ENCODE data around the gene SRGAP3.

- TF ChIP-seq PBX3 (CRISPR knock-in tag; IDR thresholded peaks at IDR 0.05) (no peak), ZNF549 (tag by site-specific recombination; IDR thresholded peaks at IDR 0.05) (no peak), KLF7 (tag by site-specific recombination; IDR thresholded peaks at IDR 0.05; ENCODE audit: borderline replicate concordance) (no peak), ZNF121 (tag by site-specific recombination; IDR thresholded peaks at IDR 0.05) (no peak), ZFP3 (tag by site-specific recombination; IDR thresholded peaks at IDR 0.05; ENCODE audit: low read depth) (no peak), ZNF10 (tag by site-specific recombination; IDR thresholded peaks at IDR 0.05) (no peak), ZNF23 (tag by site-specific recombination; IDR thresholded peaks at IDR 0.05; ENCODE audit: borderline replicate concordance) (no peak)
- TF ChIP-seq, protein P1, sequence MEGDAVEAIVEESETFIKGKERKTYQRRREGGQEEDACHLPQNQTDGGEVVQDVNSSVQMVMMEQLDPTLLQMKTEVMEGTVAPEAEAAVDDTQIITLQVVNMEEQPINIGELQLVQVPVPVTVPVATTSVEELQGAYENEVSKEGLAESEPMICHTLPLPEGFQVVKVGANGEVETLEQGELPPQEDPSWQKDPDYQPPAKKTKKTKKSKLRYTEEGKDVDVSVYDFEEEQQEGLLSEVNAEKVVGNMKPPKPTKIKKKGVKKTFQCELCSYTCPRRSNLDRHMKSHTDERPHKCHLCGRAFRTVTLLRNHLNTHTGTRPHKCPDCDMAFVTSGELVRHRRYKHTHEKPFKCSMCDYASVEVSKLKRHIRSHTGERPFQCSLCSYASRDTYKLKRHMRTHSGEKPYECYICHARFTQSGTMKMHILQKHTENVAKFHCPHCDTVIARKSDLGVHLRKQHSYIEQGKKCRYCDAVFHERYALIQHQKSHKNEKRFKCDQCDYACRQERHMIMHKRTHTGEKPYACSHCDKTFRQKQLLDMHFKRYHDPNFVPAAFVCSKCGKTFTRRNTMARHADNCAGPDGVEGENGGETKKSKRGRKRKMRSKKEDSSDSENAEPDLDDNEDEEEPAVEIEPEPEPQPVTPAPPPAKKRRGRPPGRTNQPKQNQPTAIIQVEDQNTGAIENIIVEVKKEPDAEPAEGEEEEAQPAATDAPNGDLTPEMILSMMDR (tag by site-specific recombination; IDR thresholded peaks at IDR 0.05): no peak
- TF ChIP-seq, protein P2, sequence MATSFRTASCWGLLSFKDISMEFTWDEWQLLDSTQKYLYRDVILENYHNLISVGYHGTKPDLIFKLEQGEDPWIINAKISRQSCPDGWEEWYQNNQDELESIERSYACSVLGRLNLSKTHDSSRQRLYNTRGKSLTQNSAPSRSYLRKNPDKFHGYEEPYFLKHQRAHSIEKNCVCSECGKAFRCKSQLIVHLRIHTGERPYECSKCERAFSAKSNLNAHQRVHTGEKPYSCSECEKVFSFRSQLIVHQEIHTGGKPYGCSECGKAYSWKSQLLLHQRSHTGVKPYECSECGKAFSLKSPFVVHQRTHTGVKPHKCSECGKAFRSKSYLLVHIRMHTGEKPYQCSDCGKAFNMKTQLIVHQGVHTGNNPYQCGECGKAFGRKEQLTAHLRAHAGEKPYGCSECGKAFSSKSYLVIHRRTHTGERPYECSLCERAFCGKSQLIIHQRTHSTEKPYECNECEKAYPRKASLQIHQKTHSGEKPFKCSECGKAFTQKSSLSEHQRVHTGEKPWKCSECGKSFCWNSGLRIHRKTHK (tag by site-specific recombination; IDR thresholded peaks at IDR 0.05): no peak
Observed at GRCh38 chr3:9217784-9218513, 31.5 kb downstream of the SRGAP3 start.
